ENCODE data around the gene RBBP8.
"Not testable (repeated sequence)": the region's sequence is repeated elsewhere in the genome, so short reads cannot be mapped to it uniquely, and the experiment has no call there.

Gene RBBP8

DNA sequence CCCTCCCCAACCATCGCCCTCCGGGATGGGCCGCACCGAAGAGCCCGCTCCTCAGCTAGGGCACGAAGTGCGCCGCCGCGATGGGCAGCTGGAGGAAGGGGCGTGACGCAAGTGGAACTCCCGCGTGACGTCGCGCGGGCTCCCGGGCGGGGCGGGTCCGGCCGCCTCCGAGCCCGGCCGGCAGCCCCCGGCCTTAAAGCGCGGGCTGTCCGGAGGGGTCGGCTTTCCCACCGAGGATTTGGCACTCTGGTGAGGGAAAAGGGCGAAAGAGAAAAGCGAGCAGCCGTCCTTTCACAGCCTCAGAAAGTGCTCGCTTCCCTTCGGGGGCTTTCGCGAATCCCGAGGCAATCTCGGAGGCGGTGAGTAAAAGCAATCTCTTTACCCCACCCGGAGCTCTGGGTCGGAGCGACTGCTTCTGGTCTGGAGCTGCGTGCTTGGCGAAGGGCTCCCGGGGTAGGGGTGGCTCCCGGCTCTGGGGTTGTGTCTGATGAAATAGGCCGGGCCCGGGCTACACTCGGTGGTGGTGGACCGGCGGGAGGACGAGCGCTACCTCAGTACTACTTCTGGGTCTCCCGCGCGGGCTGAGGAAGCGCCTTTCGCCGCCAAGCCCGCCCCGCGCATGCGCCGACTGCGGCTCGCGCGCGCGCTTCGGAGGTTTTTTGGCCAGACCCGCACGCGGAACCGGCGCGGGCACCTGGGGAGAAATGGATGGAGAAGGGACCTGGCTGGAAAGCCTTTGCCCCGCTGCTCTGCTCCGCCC lies at the start of gene RBBP8:
RBBP8 (plus strand) TSS at position 123 of the 760 bp plus-strand sequence. CDS start 3,524 bp downstream, outside the sequence.
- peak; percentile 65 to 83 for DNase-seq

DNA sequence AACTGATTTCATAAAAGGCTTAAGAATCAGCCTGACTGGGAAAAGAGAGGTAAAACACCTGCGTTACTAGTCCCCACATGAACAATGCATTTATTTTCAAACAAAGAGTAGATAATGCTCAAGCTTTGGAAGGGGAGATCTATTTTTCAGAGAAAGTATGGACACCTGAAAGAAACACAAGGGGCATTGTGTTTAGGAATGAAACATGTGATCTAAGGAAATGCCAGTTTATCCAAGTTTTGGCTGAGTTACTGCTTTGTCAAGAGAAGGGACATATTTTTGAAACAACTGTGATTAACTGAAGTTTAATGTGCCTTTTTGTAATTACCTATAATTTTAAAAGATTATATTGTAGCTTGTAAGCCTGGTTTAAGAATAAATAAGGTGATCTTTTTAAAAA lies 49.3 kb upstream of the RBBP8 start:
- DNase-seq, result no peak

DNA sequence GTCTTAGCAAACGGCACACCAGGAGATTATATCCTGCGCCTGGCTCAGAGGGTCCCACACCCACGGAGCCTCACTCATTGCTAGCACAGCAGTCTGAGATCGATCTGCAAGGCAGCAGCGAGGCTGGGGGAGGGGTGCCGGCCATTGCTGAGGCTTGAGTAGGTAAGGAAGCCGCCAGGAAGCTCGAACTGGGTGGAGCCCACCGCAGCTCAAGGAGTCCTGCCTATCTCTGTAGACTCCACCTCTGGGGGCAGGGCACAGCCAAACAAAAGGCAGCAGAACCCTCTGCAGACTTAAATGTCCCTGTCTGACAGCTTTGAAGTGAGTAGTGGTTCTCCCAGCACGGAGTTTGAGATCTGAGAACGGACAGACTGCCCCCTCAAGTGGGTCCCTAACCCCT lies 47.4 kb upstream of the RBBP8 start:
- DNase-seq, result not testable (repeated sequence)

DNA sequence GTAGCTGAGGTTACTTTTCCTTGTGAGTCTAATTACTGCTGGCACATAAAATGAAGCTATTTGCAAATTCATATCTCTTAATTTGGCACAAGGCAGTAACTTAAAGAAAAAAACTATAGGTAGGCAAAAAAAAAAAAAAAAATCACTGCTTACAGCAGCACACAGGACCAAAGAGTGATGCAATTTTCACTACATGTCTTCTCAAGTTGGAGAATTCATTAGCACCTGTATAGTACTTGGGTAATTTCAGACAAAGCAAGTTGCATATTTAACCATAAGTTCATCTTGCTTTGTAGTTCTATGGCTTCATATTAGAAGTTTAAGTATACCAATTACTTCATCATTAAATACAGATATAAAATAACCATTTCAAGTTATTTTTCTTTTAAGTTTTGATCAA lies 33.7 kb upstream of the RBBP8 start:
- DNase-seq, result no peak

DNA sequence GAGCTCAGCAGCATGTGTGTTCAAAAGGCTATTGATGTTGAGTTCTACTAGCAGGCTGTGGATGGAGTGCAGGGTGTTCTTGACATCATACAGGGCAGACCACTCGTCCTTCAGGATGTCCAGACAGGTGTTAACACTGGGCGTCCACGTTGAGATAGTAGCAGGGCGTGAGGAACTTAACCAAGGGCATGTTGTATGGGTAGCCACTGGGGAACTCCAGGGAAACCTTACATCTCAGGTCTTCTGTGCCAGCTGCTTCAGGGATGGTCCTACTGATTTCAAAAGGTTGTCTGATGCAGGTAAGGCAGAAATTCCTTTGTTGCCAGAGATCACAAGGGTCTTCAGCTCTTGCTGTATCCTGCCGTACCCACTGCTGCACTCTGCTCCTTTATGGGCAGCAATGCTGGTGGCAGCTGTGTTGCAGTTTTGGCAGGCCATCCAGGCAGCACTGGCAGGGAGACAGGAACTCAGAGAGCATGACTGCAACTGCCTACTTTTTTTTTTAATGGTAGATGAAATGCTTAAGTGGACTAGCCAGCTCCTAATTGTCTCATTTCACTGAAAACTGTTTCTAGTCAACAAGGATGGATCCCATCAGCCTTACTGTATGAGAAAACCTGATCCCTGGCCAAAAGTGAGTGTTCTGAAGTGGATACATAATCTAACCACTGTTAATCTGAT lies 32.4 kb upstream of the RBBP8 start:
- DNase-seq, result no peak

DNA sequence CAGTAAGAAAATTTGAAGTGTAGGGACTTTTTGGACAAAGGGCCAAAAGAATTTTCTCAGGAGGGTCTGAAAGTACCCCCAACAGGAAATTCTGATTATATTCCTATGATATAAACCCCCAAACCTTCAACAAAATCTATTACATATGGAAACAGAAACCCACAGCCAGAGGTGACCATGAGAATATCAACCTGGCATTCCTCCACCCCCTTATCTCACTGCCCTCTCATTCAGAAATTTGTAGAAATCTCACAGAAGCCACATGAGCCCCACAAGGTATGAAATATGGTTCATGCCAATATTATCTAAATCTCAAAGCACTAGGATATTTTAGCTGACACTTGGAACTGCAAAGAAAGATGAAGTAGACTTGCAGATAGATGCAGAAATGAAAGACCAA lies 31.0 kb upstream of the RBBP8 start:
- DNase-seq, result no peak

DNA sequence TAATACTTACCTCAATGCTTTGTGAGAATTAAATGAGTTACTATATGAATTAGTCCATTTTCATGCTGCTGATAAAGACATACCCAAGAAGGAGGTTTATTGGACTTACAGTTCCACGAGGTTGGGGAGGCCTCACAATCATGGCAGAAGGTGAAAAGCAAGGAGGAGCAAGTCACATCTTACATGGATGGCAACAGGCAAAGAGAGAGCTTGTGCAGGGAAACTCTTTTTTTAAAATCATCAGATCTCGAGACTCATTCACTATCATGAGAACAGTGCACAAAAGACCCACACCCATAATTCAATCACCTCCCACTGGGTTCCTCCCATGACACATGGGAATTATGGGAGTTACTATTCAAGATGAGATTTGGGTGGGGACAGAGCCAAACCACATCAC lies 29.9 kb upstream of the RBBP8 start:
- not testable (repeated sequence) for DNase-seq

DNA sequence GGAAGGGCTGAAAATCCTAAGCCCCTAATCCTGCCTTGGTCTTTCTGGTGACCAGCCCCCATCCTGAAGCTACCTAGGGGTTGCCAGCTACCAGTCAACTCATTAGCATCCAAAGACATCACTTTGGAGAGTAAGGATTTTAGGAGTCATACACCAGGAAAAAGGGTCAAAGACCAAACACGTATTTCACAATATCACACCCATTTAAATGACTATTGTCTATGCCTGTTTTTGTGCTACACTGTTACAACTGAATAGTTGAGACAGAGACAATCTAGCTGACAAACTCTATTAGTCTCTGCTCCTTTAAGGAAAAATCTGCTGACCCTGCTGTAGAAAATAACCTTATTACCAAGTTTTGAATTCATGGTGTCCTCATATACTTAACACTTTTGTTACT lies 21.0 kb upstream of the RBBP8 start:
- DNase-seq, result no peak

DNA sequence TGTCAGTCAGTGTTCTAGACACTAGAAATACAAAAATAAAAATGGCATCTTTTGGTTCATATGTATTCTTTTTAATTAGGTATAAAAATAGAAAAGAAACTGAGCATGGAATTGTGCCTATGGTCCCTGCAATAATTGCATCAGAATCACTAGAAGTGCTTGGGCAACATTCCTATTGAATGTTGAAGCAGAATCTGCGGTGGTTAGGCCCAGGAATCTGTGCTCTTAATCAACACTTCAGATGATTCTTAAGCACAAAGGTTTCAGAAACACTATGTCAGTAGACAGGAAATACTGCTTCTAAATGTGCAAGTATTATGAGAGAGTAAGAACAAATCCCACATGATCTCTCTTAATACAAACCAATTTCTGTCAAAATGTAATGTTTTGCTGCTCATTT lies 20.3 kb upstream of the RBBP8 start:
- DNase-seq, result no peak

DNA sequence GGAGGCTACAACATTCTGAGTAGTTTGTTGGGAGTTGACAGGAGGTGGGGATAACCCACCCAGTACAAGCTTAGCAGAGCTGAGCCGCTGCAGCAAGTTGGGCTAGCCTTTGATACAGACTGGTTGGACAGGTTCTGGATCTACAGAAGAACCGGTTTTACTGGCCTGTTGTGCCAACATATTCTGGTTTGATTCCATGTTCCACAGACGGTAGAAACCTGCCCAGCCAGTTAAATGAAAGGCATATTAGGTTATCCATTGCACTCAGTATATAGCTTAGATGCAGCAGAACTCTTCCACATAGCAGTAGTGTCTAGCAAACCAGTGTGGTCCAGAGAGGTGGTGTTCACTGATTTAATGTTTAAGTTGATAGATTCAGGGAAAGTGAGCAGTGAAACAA lies 19.3 kb upstream of the RBBP8 start:
- DNase-seq, result no peak

DNA sequence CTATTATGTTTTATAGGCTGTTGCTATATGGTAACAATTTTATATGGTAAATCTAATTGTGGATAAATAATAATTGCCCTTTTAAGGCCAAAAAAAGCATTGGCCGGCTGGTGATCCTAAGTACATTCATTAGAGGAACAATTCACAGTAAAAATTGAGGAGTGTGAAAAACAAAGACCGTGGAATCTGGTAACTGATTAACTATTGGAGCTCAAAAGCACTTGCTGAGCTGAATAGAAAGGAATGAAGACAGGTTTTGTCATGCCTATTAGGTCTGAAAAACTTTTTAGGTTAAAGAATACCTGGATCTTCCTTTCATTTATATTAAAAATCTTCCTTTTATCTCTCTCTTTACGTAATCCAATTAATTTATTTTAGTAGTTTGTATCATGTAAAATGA lies 18.5 kb upstream of the RBBP8 start:
- DNase-seq, result no peak

DNA sequence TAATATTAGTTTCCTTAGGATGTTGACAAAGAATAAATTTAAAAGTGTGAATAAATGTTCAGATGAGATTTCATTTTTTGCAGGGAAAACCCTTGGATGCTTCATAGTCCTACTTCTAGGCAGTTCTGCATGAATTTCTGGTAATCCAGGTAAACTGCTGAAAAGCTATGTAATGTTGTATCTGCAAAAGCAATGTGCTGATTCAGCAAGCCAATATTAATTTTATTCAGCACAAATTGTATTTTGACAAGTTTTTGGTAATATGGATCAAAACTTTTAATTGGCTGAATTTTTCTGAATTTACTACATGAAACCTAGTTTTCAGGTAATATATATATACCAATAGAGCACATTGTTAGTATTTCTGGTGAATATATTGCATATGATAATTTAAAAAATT lies 17.8 kb upstream of the RBBP8 start:
- DNase-seq, result no peak

DNA sequence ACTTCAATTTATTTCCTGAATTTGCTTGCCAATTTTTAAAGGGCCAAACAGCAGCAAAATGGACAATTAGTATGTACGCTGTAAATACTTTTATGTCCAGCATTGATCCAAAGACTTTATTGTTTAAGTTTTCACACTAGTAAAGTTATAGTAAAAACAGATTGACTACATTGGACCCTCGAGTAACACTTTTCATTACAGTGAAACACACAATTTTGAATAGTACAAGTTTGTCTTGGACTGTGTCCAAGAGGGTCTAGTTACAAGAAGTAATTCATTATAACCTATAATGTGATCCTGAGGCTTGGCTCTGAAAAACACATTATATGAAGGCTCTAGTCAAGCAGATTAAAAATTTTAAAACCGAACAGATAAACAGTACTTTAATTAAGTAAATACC lies 11.4 kb upstream of the RBBP8 start:
- DNase-seq, result no peak

DNA sequence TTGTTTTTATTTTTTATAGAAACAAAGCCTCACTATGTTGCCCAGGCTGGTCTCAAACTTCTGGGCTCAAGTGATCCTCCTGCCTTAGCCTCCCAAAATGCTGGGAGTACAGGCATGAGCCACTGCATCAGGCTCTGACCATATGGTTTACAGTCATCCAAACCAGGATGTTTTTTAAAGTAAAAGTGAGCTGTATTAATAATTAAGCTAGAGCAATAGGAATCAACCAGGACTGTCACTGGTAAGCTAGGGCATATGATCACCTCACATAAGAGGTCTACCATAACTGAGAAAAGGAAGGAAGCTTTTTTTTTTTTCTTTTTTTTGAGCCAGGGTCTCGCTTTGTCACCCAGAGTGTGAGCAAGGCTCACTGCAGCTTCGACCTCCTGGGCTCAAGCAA lies 8.5 kb upstream of the RBBP8 start:
- DNase-seq, result no peak

DNA sequence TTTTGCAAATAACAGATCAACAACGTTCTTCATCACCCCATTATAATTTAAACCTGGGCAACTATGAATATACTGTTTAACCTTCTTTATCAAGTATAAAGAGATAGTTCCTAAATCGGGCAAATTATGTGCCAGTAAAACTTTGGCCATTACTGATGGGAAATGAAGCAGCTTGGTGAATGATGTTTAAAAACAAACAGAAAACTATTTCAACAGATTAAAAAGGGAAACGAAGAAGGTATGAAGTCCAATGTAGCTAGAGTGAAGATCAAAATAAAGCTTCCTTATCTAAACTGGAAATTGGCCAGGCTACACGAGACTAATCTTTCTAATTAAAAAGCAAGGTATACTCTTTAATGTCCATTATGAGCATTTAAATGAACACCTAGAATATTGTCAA lies 6.7 kb upstream of the RBBP8 start:
- no peak for DNase-seq

DNA sequence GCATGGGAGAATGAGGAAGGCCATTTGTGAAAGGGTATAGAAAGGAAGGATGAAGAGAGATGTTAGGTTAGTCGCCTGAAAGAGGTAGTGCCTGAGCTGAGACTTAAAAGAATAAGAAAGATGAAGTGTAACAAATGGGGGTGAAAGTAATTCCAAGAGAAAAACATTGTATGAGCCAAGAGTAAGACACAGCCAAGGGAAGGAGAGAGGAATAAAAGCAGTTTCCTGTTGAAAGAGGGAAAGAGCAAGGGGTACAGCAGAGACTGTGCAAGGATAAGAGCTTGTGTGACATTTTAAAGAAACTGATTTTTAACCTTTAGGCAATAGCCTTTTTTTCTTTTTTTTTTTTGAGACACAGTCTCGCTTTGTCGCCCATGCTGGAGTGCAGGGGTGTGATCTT lies 4.8 kb upstream of the RBBP8 start:
- DNase-seq, result no peak

DNA sequence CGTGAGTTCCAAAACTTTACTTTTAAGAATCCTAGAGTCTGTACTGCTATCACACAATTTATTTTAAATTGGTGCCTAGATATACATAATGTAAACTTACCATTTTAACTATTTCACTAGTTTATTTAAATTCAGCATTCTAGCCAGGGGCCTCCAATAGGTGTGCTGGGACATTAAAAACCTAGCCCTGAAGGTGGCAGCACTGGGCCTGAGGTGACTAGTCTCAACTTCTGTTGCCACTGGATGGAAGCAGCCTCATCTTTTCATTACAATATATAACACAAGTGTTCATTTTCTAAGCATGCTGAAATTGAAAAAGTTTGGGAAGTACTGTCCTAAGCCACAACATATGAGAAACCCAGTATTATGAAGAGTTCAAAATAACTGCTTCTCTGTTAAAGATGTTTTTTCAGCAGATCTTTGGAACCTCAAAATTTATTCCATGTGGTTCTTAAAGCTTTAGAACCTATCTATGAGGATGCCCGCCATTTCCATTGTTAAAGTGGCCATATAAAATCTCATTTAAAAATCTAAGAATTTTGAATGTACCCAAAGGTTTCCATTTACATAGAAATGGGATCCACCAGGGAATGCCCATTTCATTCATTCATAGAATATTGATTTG lies 2.9 kb upstream of the RBBP8 start:
- peak; percentile 45 to 85 for DNase-seq

DNA sequence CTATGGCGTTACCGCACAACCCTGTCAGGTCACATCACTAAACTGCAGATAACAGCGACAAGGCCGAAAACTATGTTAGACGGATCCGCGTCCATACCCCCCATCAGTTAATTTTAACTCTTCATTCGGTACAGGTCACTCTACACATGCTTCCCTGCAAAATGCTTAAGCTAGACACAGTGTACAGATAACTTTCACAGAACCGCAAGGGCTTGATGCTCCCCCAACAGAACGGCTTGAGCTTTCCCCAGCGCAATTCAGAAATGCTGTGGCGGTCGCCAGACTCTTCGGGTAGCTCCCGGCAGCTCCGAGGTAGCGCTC lies 283 bp upstream of the RBBP8 start:
- DNase-seq, result peak; percentile 9 to 27

DNA sequence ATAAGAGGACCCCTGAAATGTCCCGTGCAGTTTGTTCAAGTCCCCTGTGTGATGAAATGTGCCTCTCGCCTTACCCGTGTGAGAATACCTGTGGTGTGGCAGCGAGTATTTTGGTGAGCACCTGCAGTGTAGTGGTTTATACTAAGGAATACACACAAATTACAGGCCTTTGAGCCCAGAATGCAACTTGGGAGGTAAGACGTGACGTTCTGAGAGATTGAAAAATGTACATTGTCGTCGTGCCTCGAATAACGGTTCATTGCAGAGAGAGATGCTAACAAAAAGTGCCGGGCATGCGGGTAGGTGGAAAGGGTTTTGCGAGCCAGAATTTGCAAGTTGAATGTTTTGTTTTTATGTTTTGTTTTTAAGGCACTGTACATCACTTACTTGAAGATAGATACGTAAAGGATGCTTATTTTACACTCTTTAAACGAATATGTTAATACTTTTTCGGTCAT lies 867 bp downstream of the RBBP8 start:
- no peak for DNase-seq

DNA sequence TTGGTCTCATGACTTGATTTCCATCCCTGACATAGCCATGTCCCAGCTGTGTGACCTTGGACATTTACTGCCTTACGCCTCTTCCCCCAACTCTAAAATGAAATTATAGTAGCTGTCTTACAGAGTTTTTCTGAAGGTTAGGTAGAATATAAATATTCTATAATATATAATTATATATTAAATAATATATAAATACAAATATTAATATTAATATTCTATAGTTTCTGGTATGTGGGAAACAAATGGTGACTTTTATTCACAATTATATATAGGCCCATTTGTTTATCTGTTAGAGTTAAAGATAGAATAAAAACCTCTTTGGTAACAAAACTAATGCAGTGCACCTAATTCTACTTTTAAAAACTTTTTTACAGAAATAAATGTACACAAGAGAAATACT lies 1.7 kb downstream of the RBBP8 start:
- DNase-seq, result no peak

DNA sequence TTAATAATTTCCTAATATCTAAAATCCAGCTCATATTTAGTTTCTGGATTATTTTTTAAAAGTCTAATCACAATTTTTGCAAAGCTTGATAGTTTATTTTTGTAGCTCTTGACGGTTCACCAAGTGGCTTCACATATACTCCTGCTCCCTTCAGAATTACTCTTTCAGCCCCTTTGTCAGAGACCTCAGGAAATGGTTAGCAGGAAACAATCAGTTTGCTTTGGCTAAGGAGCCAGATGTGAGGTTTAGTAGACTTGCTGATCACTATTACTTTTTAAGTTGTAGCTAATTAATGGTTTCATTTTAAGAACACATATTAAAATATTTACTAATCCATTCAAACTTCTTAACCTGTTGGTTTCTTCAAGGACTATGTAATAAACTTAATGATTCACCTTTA lies 2.3 kb downstream of the RBBP8 start:
- no peak for DNase-seq

DNA sequence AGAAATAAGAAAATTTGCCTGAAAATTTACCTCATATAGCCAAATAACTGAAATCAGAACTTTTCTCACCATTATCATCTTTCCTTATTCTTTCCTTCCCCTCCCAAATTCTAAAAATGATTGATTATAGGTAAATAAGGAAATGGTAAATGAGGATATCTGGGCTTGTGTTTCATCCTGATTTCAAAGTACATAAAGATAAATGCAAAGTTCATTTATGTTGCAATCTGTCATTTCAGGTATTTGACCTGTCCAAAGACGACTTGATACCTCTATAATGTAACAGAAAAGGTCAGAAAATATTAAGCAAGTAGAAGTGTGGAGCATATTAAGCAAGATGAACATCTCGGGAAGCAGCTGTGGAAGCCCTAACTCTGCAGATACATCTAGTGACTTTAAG lies 3.4 kb downstream of the RBBP8 start:
- DNase-seq, result no peak

DNA sequence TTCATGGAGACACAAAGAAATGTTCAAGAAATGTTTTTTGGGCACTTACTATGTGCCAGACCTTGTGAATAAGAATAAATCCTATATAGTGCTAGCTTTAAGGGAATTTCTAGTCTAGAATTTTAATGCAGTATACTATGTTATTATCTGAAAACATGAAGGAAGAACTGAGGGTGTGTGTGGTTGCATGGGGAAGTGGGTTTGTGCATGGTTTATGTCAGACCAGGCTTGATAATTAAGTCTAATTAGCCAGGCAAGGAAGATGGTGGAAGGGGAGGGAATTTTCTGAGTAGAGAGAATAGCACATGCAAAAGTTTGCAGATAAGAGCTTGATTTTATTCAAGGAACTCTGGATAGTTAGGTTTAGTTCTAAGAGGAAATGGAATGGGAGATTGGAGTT lies 6.5 kb downstream of the RBBP8 start:
- DNase-seq, result no peak

DNA sequence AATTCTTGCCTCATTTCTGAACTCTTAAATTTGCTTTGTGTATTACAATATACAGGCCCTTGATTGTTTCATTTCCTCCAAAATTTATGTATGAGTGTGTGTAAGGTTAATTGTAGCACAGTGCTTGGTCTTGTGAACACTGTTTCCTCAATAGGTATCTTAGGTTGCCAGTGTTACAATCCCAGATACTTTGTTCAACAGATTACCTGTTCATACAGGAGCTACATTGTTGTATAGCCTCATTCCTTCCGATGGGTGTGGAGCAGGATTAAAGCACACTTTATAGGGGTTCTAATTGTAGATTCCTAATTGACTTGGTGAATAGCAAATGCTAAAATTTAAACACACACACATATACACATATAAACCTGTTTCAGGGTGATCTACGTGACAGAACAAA lies 10.7 kb downstream of the RBBP8 start:
- DNase-seq, result no peak
